Esophagus (tissue), 2 donors: ENCODE measurements around the gene LRRC4C. TPM values are rescaled to one million over a fixed set of nuclear protein-coding genes. Genes with fewer than 3 reads are reported as not detected.

Source experiments
- H3K27ac ChIP-seq, 2 donors: one replicate each; pipeline ENCODE4 v1.5.1; 2013; ENCODE audit warnings: low read depth in 2 of 2, mild to moderate bottlenecking in 2 of 2, inconsistent platforms in 1 of 2, low read length in 1 of 2, moderate library complexity in 1 of 2
- H3K27me3 ChIP-seq, 2 donors: one replicate each; pipeline ENCODE4 v1.6.1; 2013; ENCODE audit warnings: low read length in 2 of 2, control low read depth in 1 of 2, mild to moderate bottlenecking in 1 of 2; ENCODE audit not compliant: insufficient read depth in 2 of 2, control insufficient read depth in 1 of 2
- H3K36me3 ChIP-seq, 2 donors: one replicate each; pipeline ENCODE4 v1.6.1; 2013; ENCODE audit warnings: low read length in 1 of 2; ENCODE audit not compliant: control insufficient read depth in 2 of 2, insufficient read depth in 2 of 2
- H3K4me1 ChIP-seq, 2 donors: one replicate each; pipeline ENCODE4 v1.6.1; 2013; ENCODE audit warnings: low read length in 1 of 2; ENCODE audit not compliant: control insufficient read depth in 2 of 2, insufficient read depth in 2 of 2
- H3K4me3 ChIP-seq, 2 donors: one replicate each; pipeline ENCODE4 v1.5.1; 2013; ENCODE audit warnings: low read length in 2 of 2, mild to moderate bottlenecking in 2 of 2, low read depth in 1 of 2, moderate library complexity in 1 of 2
- H3K9me3 ChIP-seq, 2 donors: one replicate each; pipeline ENCODE4 v1.6.1; 2013; ENCODE audit warnings: mild to moderate bottlenecking in 2 of 2, low read depth in 1 of 2, low read length in 1 of 2, moderate library complexity in 1 of 2; ENCODE audit not compliant: control insufficient read depth in 2 of 2, insufficient read depth in 1 of 2
- WGBS, 2 donors: extraction: QIAGEN DNeasy Blood & Tissue Kit; methylation state at CpG; one replicate each; pipeline ENCODE4 v1.1.7; 2013; 5-methylcytosine and 5-hydroxymethylcytosine counted together
- polyA plus RNA-seq, 2 donors: library from polyadenylated mRNA; stranded (reverse); fragments of 200-250 nt; gene quantifications; one replicate each; pipeline ENCODE4 v1.2.3, GENCODE V29; 2013
- donor health status: healthy with polysubstance abuse.
- donor health status: Bipolar disorder and iron deficiency.

Gene LRRC4C
- polyA plus RNA-seq, 2 donors = 0.04 to 0.12 TPM

DNA sequence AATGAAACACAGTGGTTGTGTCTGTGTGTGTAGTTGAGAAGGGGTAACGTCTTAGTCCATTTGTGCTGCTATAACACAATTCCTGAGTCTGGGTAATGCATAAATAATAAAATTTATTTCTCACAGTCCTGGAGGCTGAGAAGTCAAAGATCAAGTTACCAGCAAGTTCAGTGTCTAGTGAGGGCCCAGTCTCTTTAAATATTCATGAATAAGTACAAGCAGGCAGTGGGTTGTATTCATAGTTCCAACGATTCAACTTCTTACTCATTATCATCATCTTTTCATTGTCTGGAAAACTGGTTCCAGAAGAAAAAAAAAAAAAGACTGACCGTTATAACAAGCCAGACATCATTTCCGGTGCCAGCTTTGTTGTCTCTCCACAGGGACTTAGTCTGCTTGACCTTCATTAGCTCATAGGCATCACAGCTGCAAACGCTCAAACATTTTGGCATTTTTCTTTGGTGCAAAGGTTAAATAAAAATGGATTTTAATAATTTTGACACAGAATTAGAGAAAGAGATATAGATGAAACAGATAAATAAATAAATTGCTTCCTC lies 1297.5 kb downstream of the LRRC4C start:
- 49 to 52% methylated on average over 5 of the region's 5 CpGs for WGBS, 2 donors

DNA sequence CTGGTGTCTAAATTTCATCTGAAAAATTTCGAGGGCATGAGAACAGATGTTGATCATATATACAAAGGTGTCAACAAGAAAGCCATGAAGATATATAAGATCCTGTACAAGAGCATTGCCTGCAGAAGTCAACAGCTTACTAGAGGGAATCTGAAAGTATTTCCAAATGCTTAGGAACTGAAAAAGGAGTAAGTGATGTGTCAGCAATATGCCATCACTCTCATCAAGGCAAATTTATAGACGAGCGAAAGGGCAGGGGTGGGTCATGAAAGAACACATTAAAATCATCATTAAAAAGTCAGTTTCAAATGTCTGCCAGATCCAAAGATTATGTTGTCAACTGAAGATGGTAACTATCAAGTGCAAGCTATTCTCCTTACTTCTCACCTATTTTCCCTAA lies 1299.0 kb downstream of the LRRC4C start:
- WGBS, 2 donors = 63 to 64% methylated on average over 3 of the region's 3 CpGs
- Histone ChIP-seq H3K4me1 (no peaks in the 10 kb centered on the region), H3K9me3 (no peaks in the 10 kb centered on the region), H3K36me3 (no peaks in the 10 kb centered on the region), H3K27ac (no peak overlapping the region), H3K27me3 (no peaks in the 10 kb centered on the region), H3K4me3 (no peak overlapping the region)

More for the DNA sequence above, 1297.5 kb downstream of the LRRC4C start:
- H3K4me3 ChIP-seq = no peak overlapping the region
- no peak overlapping the region for H3K27ac ChIP-seq
- H3K4me1 ChIP-seq = no peaks in the 10 kb centered on the region
- H3K36me3 ChIP-seq = no peaks in the 10 kb centered on the region
- no peaks in the 10 kb centered on the region for H3K9me3 ChIP-seq
- no peaks in the 10 kb centered on the region for H3K27me3 ChIP-seq

- Histone ChIP-seq H3K4me1 (no peaks in the 10 kb centered on the region), H3K36me3 (no peaks in the 10 kb centered on the region), H3K27me3 (no peaks in the 10 kb centered on the region), H3K4me3 (no peak overlapping the region), H3K9me3 (peaks cover 0 to 3% of the 10 kb centered on the region in 2 donors), H3K27ac (no peak overlapping the region)
These were observed 1309.7 kb downstream of the LRRC4C start for GRCh38 chr11:40149721-40150120.

GRCh38 chr11:40140560-40140959 lies 1318.9 kb downstream of the LRRC4C start:
- 80 to 87% methylated on average over 5 of the region's 5 CpGs for WGBS, 2 donors
- no peaks in the 10 kb centered on the region for H3K4me1 ChIP-seq
- no peak overlapping the region for H3K4me3 ChIP-seq
- no peaks in the 10 kb centered on the region for H3K9me3 ChIP-seq
- H3K36me3 ChIP-seq = no peaks in the 10 kb centered on the region
- H3K27me3 ChIP-seq = no peaks in the 10 kb centered on the region
- H3K27ac ChIP-seq = no peak overlapping the region

DNA sequence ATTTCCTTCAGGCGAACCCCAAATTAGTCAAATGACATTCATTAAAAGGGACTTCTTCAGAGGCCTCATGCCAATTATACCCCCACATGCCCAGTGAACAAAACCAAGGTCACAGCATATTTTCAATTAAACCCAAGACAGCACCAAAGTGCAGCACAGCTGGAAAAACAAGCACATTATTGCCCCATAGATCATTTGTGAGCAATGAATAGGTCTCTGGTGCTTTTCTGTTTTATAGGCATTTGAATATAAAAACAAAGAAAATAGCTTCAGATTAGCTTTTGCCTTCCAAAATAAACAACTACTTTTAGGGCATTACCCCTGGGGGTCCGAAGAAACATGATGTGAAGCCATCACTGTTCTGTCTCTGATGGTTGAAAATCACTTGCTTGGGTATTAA lies 1319.9 kb downstream of the LRRC4C start:
- Histone ChIP-seq H3K27ac (no peak overlapping the region), H3K36me3 (no peaks in the 10 kb centered on the region), H3K27me3 (no peaks in the 10 kb centered on the region), H3K4me1 (no peaks in the 10 kb centered on the region), H3K9me3 (no peaks in the 10 kb centered on the region), H3K4me3 (no peak overlapping the region)
- 61 to 64% methylated on average over 2 of the region's 2 CpGs for WGBS, 2 donors

DNA sequence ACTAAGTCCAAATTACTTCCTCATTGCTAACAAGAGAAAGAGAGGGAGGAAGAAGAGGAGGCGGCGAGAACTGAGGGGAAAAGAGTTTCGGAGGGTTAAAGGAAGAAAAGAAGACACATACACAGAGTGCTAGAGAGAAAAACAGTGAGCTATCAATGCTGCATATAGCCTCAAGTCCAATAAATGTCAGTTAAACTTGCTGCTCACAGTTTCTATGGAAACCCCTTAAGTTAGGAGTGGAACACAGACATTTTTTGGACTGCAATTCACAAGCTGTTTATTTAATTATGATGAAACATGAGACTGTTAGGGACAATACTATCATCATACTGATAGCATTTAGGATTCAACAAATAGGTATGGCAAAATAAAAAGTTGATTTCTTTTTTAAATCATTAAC lies 1320.4 kb downstream of the LRRC4C start:
- no peaks in the 10 kb centered on the region for H3K27me3 ChIP-seq
- no peaks in the 10 kb centered on the region for H3K4me1 ChIP-seq
- H3K9me3 ChIP-seq = no peaks in the 10 kb centered on the region
- H3K4me3 ChIP-seq = no peak overlapping the region
- no peaks in the 10 kb centered on the region for H3K36me3 ChIP-seq
- 75 to 77% methylated on average over 3 of the region's 3 CpGs for WGBS, 2 donors
- no peak overlapping the region for H3K27ac ChIP-seq

DNA sequence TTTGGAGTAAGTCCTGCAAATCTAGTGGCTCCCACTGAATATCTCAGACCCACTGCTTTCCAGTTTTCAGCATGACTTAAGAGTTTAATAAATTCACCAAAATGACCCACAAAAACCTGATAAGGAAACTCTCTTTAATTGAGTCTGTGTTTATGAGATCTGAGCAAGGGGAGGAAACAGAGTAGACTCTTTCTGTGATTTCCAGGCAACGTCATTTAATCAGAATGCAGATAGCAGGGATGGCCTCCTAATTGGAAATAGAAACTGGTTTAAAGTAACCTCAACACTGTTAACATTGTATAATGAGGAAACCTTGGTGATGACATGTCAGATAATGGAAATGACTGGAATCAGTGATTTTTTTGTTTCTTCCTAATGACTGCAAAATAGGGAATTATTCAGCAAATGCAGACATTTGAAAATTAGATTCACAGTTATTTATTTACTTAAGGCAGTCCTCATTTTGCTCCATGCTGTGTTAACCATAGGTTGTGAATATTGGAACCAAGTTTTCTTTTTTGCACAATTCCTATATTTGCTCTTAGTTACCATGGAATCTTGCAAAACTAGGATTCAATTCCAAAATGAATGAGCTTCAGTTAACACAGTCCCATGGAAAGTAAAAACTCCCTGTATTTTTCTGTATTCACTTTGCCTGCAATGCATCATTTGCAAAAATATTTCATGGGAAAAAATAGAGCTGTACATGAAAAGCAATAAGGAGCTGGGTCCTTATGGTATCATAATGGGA lies 1324.5 kb downstream of the LRRC4C start:
- H3K36me3 ChIP-seq = no peaks in the 10 kb centered on the region
- H3K27me3 ChIP-seq = no peaks in the 10 kb centered on the region
- H3K27ac ChIP-seq = no peak overlapping the region
- no peak overlapping the region for H3K4me3 ChIP-seq
- no peaks in the 10 kb centered on the region for H3K4me1 ChIP-seq
- H3K9me3 ChIP-seq = no peaks in the 10 kb centered on the region
- 22 to 43% methylated on average over 1 of the region's 1 CpG for WGBS, 2 donors

DNA sequence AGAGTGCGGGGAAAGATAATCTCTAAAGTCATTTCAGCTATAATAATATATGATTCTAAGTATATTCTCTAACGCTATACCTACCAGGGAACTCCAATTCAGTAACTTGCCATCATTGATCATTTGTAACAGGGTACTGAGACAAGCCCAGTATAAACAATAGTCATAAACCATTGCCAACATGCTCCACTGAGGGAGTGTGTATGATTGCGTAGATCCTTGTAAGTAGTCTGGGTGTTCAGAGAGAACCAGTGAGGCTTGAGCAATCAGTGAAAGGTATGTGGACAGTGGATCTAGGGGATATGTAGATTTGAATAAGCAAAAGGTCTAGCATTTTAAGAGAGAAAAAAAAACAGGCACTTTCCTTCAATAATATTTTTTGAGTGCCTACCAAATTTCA lies 1326.0 kb downstream of the LRRC4C start:
- H3K36me3 ChIP-seq = no peaks in the 10 kb centered on the region
- 84 to 89% methylated on average over 3 of the region's 3 CpGs for WGBS, 2 donors

DNA sequence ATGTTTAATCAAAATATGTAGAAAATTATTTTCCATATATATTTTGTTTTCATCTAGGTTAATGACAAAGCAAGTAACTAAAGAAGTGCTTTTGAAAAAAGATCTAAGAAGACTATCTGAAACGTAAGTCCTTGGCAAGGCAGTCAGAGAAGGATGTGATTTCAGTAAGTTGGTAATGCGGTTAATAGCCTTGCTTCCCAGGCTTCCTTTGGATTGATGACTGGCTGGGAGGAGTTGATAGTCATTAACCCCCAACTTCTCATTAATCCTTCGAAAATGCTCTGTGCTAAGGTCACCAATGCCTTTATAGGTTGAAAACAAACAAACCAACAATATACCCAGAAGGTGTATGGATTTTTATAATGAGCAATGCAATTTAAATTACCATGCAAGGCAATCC lies 1326.5 kb downstream of the LRRC4C start:
- WGBS, 2 donors = 51 to 54% methylated on average over 3 of the region's 3 CpGs
- Histone ChIP-seq H3K9me3 (no peaks in the 10 kb centered on the region), H3K27me3 (no peaks in the 10 kb centered on the region), H3K4me3 (no peak overlapping the region), H3K27ac (no peak overlapping the region), H3K4me1 (no peaks in the 10 kb centered on the region), H3K36me3 (no peaks in the 10 kb centered on the region)

More for the DNA sequence above, 1326.0 kb downstream of the LRRC4C start:
- H3K4me3 ChIP-seq = no peak overlapping the region
- H3K27ac ChIP-seq = no peak overlapping the region
- no peaks in the 10 kb centered on the region for H3K27me3 ChIP-seq
- H3K4me1 ChIP-seq = no peaks in the 10 kb centered on the region
- no peaks in the 10 kb centered on the region for H3K9me3 ChIP-seq

DNA sequence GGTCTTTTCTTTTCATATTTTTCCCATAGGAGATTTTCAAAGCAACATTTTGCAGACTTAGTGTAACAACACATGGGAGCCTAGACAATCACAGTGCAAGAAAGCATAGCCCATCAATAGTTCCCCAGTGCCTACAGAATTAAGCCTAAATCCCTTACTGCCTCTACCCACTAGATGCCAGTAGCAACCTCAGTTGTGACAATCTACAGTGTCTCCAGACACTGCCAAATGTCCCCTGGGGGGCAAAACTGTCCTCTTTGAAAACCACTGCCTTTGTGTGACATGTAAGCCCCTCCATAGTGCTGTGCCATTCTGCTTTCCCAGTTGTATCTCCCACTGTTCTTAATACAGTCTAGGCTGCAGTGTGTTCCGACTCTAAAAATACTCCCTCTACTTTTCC lies 1329.0 kb downstream of the LRRC4C start:
- no peak overlapping the region for H3K27ac ChIP-seq

More for the DNA sequence above, 1329.0 kb downstream of the LRRC4C start:
- no peaks in the 10 kb centered on the region for H3K9me3 ChIP-seq
- no peaks in the 10 kb centered on the region for H3K36me3 ChIP-seq
- no peak overlapping the region for H3K4me3 ChIP-seq
- WGBS, 2 donors = 87% methylated on average over 1 of the region's 1 CpG
- H3K27me3 ChIP-seq = no peaks in the 10 kb centered on the region
- H3K4me1 ChIP-seq = no peaks in the 10 kb centered on the region
